Endothelial cell (in vitro differentiated cells): Measurements from ENCODE around the gene NHLRC4. TPM values are rescaled to one million over a fixed set of nuclear protein-coding genes. Genes with fewer than 3 reads are reported as not detected.
"Not testable (repeated sequence)": the region's sequence is repeated elsewhere in the genome, so short reads cannot be mapped to it uniquely, and the experiment has no call there.

Source experiments
- DNase-seq: peaks from one replicate; pipeline ENCODE4 v3.0.0; 2021; ENCODE audit warnings: low spot score
- H3K27ac Mint-ChIP-seq: one replicate; pipeline ENCODE4 v1.8.0; 2021; ENCODE audit warnings: mixed read lengths, inconsistent platforms; ENCODE audit not compliant: unreplicated experiment
- H3K27me3 Mint-ChIP-seq: one replicate; pipeline ENCODE4 v1.8.0; 2021; ENCODE audit warnings: mild to moderate bottlenecking, moderate library complexity, mixed read lengths, inconsistent platforms; ENCODE audit not compliant: unreplicated experiment
- H3K36me3 Mint-ChIP-seq: one replicate; pipeline ENCODE4 v1.8.0; 2021; ENCODE audit warnings: mild to moderate bottlenecking, low read depth, mixed read lengths, inconsistent platforms; ENCODE audit not compliant: unreplicated experiment
- H3K4me1 Mint-ChIP-seq: one replicate; pipeline ENCODE4 v1.8.0; 2021; ENCODE audit warnings: mild to moderate bottlenecking, mixed read lengths, inconsistent platforms; ENCODE audit not compliant: unreplicated experiment
- H3K4me3 Mint-ChIP-seq: one replicate; pipeline ENCODE4 v1.8.0; 2021; ENCODE audit warnings: mild to moderate bottlenecking, mixed read lengths, inconsistent platforms; ENCODE audit not compliant: unreplicated experiment
- H3K9me3 Mint-ChIP-seq: one replicate; pipeline ENCODE4 v1.8.0; 2021; ENCODE audit warnings: mixed read lengths, inconsistent platforms; ENCODE audit not compliant: unreplicated experiment
- total RNA-seq: library from RNA; stranded (reverse); fragmentation: NEBNext Ultra II Directional; extraction: Animal tissue kit (Norgen Biotek cat#: 25700); gene quantifications from one replicate; pipeline ENCODE4 v1.2.1, GENCODE V29; 2021; ENCODE audit not compliant: unreplicated experiment
- TF ChIP-seq, protein P1 (sequence below): fragments of 200-600 bp; sonication (generic); IDR thresholded peaks from one replicate; pipeline ENCODE4 v1.5.0; 2021; ENCODE audit warnings: antibody characterized with exemption; ENCODE audit not compliant: unreplicated experiment

Gene NHLRC4
- total RNA-seq, 1 donor from 2014 or later = 0.69 TPM

DNA sequence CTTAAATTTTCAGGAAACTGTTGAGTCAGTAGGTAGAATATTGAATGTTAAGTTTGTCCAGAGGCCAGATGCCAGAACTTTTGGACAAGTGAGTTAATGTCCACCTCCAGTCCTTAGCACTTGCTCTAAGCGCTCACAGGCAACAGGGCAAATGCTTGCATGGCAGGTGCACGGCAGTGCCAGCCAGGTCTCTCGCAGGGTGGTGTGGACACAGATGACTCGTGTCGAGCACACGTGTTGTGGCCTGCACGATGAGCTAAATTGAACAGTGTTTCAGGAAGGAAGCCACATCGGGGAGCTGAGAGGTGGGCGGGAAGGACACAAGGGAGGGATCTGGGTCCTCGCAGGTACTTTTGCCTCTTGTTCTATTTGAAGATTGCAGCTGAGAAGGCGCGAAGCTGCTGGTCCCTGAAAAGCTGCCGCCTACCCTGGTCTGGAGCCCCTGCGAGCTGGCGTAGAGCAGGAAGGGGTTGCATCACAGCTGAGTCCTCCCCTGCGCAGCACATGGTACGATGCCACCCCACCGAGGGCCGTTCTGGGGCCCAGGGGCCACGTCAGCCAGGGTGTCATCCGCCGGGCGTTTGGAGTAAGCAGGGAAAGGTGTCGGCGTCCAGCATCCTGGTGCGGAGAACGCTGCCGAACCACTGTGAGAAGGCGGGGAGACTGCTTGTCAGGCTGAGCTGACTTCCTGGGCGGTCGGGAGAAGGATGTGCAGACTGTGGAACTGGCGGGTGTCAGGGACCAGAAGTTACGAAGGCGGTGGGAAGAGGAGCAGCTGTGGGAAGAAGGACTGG is 29.3 kb downstream of the NHLRC4 start:
- Mint-ChIP-seq H3K9me3 (no peaks in the 10 kb centered on the region), H3K4me1 (peaks cover 2% of the 10 kb centered on the region), H3K4me3 (no peak overlapping the region), H3K36me3 (peaks cover 17% of the 10 kb centered on the region), H3K27me3 (peaks cover 10% of the 10 kb centered on the region), H3K27ac (no peak overlapping the region)
- no peak for DNase-seq
- TF ChIP-seq, protein P1, sequence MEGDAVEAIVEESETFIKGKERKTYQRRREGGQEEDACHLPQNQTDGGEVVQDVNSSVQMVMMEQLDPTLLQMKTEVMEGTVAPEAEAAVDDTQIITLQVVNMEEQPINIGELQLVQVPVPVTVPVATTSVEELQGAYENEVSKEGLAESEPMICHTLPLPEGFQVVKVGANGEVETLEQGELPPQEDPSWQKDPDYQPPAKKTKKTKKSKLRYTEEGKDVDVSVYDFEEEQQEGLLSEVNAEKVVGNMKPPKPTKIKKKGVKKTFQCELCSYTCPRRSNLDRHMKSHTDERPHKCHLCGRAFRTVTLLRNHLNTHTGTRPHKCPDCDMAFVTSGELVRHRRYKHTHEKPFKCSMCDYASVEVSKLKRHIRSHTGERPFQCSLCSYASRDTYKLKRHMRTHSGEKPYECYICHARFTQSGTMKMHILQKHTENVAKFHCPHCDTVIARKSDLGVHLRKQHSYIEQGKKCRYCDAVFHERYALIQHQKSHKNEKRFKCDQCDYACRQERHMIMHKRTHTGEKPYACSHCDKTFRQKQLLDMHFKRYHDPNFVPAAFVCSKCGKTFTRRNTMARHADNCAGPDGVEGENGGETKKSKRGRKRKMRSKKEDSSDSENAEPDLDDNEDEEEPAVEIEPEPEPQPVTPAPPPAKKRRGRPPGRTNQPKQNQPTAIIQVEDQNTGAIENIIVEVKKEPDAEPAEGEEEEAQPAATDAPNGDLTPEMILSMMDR = no peak

DNA sequence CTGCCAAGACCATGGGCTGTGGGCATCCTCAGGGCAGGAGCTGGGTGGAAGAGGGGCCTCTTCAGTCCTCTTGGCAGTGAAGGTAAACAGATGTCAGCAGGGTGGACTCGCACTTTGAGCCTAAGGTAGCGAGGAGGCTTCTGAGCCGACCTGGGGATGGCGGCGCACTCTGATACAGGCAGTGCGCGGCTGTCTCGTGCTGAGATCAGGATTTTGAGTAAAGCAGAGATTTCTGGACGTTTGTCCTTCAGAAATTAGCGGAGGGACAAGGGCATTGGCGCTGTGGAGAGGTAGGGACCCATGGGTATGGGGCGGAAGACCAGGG is 29.9 kb downstream of the NHLRC4 start:
- no peak overlapping the region for H3K4me3 Mint-ChIP-seq
- H3K36me3 Mint-ChIP-seq = peaks cover 15% of the 10 kb centered on the region
- TF ChIP-seq, protein P1 = no peak
- peaks cover 10% of the 10 kb centered on the region for H3K27me3 Mint-ChIP-seq
- no peak overlapping the region for H3K27ac Mint-ChIP-seq
- no peak for DNase-seq
- H3K4me1 Mint-ChIP-seq = no peaks in the 10 kb centered on the region
- H3K9me3 Mint-ChIP-seq = no peaks in the 10 kb centered on the region

DNA sequence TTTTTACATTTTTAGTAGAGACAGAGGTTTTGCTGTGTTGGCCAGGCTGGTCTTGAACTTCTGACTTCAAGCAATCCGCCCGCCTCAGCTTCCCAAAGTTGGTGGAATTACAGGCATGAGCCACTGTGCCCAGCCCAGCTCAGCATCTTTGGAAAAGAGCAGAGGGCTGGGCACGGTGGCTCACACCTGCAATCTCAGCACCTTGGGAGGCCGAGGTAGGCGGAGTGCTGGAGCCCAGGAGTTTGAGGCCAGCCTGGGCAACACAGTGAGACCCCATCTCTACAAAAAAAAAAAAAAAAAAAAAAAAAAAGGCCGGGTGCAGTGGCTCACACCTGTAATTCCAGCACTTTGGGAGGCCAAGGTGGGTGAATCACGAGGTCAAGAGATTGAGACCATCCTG is 30.9 kb downstream of the NHLRC4 start:
- not testable (repeated sequence) for H3K9me3 Mint-ChIP-seq, H3K4me3 Mint-ChIP-seq, H3K4me1 Mint-ChIP-seq, DNase-seq, H3K27me3 Mint-ChIP-seq, H3K27ac Mint-ChIP-seq
- peaks cover 14% of the 10 kb centered on the region for H3K36me3 Mint-ChIP-seq

DNA sequence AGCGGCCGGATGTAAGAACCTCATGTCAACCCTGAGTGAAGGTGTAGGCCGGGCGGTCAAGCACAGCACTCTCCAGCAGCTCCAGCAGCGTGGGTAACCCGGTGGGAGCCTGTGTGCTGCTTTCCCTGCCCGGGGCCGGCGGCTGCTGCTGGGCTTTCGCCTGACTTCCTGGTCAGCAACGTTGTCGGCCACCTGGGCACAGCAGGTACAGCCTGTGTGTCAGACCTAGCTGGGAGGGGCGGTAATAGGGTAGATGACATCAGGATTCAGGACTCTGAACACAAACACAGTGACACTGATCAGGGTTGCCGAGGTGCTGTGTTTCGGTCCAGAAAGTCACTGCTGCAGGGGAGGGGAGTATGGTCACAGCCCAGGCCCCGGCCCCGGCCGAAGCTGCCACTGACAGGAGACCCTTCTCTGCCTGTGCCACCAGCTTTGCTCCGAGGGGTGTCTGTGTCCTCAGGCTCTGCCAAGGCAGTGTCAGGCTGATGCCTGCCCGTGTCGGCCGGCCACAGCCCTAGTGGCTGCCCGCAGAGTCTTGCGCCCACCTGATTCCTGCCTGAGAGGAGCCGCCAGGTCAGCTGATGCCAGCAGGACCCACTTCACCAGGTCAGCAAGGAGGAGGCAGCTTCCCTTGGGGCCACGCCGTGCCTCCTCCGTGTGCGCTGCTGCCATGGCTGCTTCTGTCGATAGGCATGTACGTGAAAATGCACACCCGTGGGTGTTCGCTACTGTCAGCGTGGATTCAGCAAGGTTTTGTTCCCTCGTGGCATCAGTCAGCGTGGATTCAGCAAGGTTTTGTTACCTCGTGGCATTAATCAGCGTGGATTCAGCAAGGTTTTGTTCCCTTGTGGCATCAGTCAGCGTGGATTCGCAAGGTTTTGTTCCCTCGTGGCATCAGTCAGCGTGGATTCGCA is 32.3 kb downstream of the NHLRC4 start:
- Mint-ChIP-seq H3K4me1 (no peaks in the 10 kb centered on the region), H3K4me3 (no peak overlapping the region)
- DNase-seq = no peak

DNA sequence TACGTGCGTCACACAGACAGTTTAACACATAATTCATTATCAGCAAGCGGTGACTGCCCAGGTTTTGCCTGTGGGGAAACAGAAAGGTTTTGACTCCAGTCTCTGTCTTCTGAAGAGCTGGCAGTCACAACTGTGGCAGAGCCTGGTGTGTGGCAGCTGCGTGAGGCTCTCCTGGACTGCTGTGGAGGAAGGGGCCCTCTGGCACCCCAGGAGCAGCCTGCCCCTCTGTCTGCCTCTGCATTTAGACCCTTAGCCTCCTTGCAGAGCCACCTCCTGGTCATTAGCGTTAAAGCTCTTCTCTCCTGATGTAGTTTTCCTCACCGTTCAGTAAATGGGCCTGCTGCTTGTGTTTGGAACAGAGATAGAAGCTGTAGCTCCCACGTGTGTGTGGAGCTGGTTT is 34.0 kb downstream of the NHLRC4 start:
- H3K4me3 Mint-ChIP-seq = no peak overlapping the region
- no peaks in the 10 kb centered on the region for H3K9me3 Mint-ChIP-seq
- H3K27ac Mint-ChIP-seq = no peak overlapping the region
- no peaks in the 10 kb centered on the region for H3K4me1 Mint-ChIP-seq
- TF ChIP-seq, protein P1 = no peak
- no peak for DNase-seq
- peaks cover 14% of the 10 kb centered on the region for H3K36me3 Mint-ChIP-seq
- H3K27me3 Mint-ChIP-seq = peaks cover 4% of the 10 kb centered on the region

More for the DNA sequence above, 32.3 kb downstream of the NHLRC4 start:
- TF ChIP-seq, protein P1 = no peak
- no peak overlapping the region for H3K27ac Mint-ChIP-seq
- H3K27me3 Mint-ChIP-seq = peaks cover 5% of the 10 kb centered on the region
- H3K36me3 Mint-ChIP-seq = peaks cover 3% of the 10 kb centered on the region
- no peaks in the 10 kb centered on the region for H3K9me3 Mint-ChIP-seq
